Activated CD4-positive, alpha-beta T cell treated with anti-CD3 and anti-CD28 coated beads, Interleukin-2, amount 50 U/mL, for 1 hour (primary cell): ENCODE measurements around the gene C16orf90.

Experiments
- DNase-seq: peaks from one replicate; pipeline ENCODE4 v3.0.0-alpha.2; 2020

Gene C16orf90

GRCh38 chr16:3495176-3495575 is at the start of gene C16orf90:
Gene C16orf90, minus strand, starts transcription at chr16:3495489. Its CDS starts 68 bp downstream, at chr16:3495421.
- no peak for DNase-seq

GRCh38 chr16:3542601-3543373 is 47.5 kb upstream of the C16orf90 start:
- DNase-seq = no peak

- DNase-seq = no peak
Observed at GRCh38 chr16:3541527-3542155, 46.4 kb upstream of the C16orf90 start.

GRCh38 chr16:3538222-3538621 is 42.9 kb upstream of the C16orf90 start:
- no peak for DNase-seq

- DNase-seq = no peak
Observed at GRCh38 chr16:3536851-3537250, 41.6 kb upstream of the C16orf90 start.

- DNase-seq = no peak
Observed at GRCh38 chr16:3536271-3536731, 41.0 kb upstream of the C16orf90 start.

GRCh38 chr16:3534126-3534525 is 38.8 kb upstream of the C16orf90 start:
- DNase-seq = no peak

GRCh38 chr16:3532741-3533140 is 37.5 kb upstream of the C16orf90 start:
- no peak for DNase-seq

GRCh38 chr16:3530371-3530914 is 35.2 kb upstream of the C16orf90 start:
- no peak for DNase-seq

- no peak for DNase-seq
Observed at GRCh38 chr16:3529175-3529574, 33.9 kb upstream of the C16orf90 start.

- no peak for DNase-seq
Observed at GRCh38 chr16:3528406-3528805, 33.1 kb upstream of the C16orf90 start.

GRCh38 chr16:3527216-3527829 is 32.0 kb upstream of the C16orf90 start:
- DNase-seq = peak; percentile 48

- DNase-seq = no peak
Observed at GRCh38 chr16:3525951-3526350, 30.7 kb upstream of the C16orf90 start.

- no peak for DNase-seq
Observed at GRCh38 chr16:3523281-3523680, 28.0 kb upstream of the C16orf90 start.

- DNase-seq = no peak
Observed at GRCh38 chr16:3520841-3521240, 25.6 kb upstream of the C16orf90 start.

- DNase-seq = no peak
Observed at GRCh38 chr16:3520413-3520812, 25.1 kb upstream of the C16orf90 start.

- no peak for DNase-seq
Observed at GRCh38 chr16:3519581-3519980, 24.3 kb upstream of the C16orf90 start.

- DNase-seq = no peak
Observed at GRCh38 chr16:3518986-3519348, 23.7 kb upstream of the C16orf90 start.

- DNase-seq = no peak
Observed at GRCh38 chr16:3518292-3518985, 23.1 kb upstream of the C16orf90 start.

- DNase-seq = no peak
Observed at GRCh38 chr16:3515897-3516296, 20.6 kb upstream of the C16orf90 start.

GRCh38 chr16:3514621-3515020 is 19.3 kb upstream of the C16orf90 start:
- no peak for DNase-seq

- DNase-seq = no peak
Observed at GRCh38 chr16:3513892-3514583, 18.7 kb upstream of the C16orf90 start.
